Measurements from ENCODE around the gene ATP4A. TPM values are rescaled to one million over a fixed set of nuclear protein-coding genes. Genes with fewer than 3 reads are reported as not detected.

Gene ATP4A
- polyA plus RNA-seq, 1 donor, result not detected

DNA sequence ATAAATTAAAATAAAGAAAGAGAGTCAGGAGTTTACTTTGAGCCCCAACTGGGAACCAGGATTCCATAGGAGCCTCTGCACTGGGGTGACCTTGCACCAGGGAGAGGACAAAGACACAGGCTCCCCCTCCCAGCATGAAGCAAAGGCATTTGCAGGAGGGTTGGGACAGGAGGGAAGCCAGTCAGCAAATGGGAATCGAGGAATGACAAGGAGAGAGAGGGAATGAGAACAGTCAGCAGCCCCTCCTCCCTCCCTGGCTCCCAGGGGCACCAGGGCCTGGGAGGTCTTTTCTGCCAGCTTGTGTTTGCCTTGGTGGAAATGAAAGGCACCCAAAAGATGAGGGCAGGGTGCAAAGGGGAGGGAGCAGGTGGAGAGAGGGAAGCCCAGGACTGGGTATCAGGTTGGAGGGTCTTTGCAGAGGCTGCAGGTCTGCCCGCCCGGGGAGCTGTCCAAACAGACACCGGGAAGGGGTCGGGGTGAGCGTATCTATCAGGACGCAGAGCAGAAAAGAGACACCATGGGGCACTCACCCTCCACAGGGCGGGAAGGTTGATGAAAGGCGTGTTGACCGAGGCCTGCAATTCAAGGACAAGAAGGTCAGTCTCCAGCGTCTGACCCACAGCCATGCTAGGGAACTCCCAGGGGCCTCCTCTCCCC lies 39.1 kb downstream of the ATP4A start:
- no peak for DNase-seq

DNA sequence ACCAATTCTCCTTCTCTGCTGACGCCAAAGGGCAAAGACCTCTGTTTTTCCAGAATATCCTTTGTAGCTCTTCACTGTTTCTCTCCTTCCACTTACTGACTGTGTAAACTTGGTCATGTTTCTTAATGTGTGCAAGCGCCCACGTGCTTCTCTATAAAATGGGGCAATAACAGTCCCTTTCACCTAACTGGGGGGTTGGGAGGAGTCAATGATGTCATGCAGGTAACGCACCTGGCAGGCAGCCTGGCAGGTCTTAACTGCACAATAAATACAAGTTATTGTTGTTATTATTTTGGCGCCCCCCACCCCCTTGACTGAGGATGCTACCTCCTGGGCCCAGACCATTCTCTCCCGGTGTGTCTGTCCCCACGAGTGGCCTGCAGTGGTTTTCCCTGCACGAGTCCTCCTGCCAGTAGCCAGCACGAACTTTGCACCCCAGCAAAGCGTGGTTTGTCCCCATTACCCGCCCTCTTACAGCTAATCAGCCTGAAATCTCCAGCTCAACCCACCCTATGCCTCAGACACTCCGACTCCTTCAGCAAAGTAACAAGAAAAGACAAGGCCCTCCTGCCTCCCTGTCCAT lies 40.6 kb downstream of the ATP4A start:
- DNase-seq, result no peak

DNA sequence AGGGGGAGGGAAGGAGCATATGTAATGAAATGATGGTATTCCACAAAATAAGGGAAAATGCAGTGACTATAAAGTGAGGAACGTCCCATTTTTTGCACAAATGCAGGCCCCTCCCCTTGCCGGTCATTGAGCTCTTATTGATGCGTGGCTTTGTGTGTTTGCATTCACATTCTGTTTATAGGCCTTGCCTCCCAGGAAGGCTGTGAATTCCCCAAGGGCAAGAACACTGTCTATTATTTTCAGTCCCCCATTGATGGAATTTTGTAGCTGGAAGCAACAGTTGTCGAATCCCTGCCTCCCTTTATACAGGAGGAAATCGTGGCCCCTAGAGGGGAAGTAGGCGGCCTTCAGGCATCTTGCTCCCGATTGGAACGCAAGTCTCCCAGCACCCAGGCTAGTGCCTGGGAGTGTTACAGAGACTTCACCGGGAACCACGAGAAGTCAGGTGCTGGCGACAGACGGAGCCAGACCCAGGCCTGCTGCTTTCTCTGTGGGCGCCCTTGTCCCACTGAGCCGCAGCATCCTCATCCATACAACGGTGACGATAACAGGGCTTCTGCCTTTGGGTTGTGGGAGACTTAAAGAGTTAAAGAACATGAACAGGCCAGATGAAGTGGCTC lies 42.2 kb downstream of the ATP4A start:
- no peak for DNase-seq

DNA sequence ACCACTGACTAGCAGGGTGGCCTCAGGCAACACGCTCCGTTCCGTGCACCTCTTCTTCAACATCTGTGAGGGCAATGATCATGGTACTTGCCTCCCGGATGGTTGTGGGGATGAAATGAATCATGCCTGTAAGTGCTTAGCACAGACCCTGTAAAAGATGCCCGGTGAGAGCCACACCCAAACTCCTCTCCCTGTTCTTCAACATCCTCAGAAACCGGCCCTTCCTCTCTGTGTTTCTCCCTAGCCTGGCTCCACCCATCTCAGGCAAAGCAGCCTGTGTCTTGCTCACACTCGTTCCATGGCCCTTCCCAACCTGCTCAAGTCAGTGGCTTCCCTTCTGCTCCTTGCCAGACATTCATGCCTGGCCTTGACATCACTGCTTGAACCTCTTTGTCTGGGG lies 44.2 kb downstream of the ATP4A start:
- no peak for DNase-seq

DNA sequence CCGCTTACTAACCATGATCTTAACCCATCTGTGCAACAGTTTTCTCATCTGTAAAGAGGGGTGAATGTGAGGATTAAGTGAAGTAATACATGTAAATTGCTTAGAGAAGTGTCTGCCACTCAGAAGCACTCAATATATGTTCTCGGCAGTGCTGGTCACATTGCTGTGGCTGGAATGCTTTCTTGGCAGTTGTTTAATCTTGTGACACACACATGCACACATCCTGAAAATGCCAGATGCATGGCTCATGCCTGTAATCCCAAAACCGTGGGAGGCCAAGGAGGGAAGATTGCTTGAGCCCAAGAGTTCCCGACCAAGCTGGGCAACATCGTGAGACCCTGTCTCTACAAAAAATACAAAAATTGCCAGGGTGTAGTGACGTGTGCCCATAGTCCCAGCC lies 45.1 kb downstream of the ATP4A start:
- no peak for DNase-seq

DNA sequence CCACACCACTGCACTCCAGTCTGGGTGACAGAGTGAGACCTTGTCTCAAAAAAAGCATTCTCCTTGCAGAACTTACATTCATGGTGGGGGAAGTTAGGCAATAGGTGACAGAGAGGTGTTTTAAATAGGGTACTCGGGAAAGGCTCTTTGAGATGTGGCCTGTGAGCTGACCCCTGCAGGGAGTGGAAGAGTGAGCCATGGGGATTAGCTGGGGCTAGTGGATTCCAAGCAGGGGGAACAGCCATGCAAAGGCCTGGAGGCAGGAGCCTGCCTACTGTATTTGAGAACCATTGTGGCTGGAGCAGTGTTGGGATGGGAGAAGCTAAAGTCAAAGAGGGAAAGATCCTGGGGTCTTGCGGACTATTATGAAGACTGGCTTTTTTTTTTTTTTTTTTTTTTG lies 46.1 kb downstream of the ATP4A start:
- DNase-seq, result no peak

DNA sequence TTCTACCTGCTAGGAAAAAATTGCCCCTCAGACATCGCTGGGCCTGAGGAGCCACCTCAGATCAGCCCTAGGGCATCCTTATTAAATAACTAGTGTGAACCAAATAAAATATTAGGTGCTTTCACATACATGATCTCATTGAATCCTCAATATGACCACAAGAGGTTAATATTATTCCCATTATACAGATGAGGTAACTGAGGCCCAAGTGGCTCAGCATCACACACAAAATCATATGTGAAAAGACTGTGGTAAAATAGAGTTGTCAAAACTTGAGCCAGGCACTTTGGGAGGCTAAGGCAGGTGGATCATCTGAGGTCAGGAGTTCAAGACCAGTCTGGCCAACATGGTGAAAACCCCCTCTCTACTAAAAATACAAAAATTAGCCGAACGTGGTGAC lies 47.1 kb downstream of the ATP4A start:
- DNase-seq, result no peak

DNA sequence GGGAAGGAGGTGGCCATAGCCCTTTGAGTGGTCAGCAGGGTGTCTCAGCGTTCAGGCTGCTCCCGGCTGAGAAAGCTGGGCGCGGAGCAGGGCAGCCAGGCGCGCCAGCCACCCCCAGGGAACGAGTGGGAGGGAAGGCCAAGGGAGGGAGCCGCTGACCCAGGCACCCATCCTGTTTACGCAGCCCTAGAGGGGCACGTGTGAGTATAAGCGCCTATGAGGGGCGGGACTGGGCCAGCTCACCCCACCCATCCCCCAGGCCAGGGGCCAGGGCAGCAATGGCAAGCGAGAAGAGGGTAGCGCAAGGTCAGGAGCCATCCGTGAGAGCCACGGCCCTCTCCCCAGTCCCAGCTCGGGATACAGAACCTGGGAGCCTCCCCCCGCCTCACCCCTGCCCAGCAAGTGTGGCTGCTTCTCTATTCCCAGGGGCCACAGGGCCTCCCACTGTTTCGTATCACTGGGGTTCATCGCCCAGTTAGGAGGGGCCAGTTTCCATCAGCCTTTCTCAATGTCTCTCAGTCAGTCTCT lies 49.1 kb downstream of the ATP4A start:
- no peak for DNase-seq

DNA sequence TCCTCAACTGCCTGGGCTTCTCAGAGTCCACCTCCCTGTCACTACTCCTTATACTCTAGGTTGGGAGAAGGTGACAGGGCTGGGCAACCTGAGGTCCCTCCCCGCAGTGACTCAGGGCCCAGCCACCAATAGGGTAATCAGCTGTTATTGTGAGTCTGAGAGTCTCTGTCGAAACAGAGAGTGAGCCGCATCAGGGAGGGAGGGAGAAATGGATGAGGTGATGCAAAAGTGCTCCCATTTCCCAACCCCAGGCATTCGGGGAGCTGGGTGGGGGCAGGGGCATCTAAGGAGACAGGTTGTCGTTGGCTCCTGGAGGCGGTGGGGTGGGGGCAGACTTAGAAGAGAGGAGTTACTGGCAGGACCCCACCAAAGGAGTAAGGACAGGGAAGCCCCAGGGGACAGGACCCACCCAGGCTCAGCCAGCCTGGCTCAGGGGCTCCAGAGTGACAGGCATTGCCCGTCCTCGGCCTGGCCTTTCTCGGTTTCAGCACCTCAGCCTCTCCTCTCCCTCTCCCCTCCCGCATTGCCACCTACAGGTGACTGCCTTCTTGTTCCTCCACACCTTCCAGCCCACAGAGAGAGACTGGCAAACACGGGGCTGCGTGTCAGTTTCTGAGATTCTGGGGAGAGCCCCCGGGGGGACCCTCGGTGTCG lies 49.7 kb downstream of the ATP4A start, which contains the start of gene DMKN:
Gene DMKN (minus strand): TSS at position 22 of the 654 bp plus-strand sequence. CDS start 174 bp downstream, outside the sequence.
- DNase-seq, result no peak

DNA sequence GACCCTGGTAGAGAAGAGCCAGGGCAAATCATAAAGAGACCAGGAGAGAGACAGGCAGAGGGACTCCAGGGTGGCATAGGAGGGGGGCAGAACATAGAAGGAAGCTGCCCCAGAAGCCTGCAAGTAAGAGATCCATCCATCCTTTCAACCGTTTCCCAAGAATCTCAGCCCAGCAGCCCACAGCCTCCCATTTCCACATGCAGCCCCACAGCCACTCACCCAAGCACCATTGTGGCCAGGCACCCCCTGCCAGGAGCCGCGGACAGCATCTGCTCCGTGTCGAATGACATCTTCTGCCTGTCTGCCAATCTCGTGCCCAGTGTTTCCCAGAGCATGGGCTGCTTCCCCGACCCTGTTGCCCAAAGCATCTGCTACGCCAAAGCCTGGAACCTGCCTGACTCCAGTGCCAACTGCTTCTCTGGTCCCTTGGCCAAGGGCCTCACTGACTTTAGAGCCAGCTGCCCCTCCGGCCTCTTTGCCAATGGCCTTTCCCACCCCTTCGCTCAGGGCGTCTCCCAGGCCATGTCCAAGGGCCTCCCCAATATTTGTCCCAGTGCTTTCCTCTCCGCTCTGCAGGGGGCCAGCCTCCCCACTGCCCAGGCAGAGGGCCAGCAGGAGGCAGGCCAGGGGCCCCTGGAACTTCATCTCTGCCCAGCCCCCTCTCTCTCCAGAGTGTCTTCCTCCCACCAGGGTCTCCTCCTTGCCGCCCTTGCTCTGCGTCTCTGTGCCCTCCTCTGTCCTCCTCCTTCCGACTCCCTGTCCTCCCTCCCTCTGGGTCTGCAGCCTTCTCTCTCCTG lies 50.4 kb downstream of the ATP4A start:
- DNase-seq, result no peak

DNA sequence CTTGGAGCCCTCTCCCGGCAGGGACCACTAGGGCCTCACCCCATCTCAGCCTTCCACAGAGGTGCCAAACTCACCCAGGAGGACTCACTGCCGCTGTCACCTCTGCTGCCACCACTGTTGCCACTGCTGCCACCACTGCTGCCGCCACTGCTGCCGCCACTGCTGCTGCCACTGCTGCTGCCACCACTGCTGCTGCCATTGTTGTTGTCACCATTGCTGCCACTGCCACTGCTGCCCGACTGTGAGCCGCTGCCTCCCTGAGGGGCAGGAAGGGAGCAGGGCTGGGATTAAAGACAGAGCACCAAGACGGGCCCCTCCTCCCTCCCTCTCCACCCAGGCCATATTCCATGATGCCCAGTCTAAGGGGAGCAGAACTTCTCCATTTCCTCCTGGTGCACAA lies 52.1 kb downstream of the ATP4A start:
- no peak for DNase-seq

DNA sequence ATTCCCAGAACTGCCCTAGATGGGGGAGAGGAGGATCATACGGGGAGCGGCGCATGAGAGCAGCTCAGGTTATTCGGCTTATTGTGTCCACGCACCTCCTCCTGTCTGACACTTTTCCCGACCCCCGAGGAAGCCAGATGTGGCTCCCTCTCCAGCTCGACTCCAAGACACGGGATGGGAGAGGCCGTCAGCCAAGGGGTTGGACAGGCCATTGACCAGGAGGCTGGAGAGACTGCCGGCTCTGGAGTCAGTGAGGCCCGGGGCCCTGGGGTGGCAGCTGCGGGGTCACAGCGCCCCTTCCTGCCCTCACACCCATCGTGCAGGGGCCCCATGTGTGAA lies 52.9 kb downstream of the ATP4A start:
- DNase-seq, result no peak

DNA sequence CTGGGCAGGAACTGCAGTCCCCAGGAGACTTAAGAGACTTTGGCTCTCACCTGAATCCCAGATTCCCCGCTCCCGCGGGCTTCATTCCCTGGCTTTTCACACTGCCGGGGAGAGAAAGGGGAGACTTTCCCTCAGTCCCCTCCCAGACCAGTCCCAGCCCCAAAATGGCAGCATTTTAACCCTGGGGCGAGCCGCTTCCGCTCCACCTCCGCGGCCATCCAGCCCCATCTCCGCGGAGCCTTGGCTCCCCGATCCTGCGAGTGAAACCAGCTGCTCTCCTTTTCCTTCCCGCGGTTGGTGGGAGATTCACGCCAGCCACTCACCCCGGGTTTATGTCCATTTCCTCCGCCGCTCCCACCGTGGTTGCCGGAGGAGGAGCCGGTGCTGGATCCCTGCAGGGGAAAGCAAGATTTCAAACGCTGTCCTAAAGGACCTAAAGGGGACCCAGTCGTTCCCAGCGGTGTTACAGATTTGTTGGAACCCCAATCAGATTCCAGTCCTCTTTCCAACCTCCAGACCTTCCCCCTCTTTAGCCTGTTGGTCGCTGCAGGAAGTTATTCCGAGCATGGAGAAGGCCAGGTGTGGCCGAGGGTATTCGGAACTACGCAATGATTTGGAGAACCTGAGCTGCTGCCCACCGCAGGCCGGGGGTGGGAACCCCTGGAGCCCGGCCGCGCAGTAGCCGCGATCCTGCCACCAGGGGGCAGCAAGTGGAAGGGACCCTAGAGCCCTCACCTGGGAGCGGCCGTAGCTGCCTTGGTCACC lies 53.4 kb downstream of the ATP4A start:
- DNase-seq, result peak; percentile 89

DNA sequence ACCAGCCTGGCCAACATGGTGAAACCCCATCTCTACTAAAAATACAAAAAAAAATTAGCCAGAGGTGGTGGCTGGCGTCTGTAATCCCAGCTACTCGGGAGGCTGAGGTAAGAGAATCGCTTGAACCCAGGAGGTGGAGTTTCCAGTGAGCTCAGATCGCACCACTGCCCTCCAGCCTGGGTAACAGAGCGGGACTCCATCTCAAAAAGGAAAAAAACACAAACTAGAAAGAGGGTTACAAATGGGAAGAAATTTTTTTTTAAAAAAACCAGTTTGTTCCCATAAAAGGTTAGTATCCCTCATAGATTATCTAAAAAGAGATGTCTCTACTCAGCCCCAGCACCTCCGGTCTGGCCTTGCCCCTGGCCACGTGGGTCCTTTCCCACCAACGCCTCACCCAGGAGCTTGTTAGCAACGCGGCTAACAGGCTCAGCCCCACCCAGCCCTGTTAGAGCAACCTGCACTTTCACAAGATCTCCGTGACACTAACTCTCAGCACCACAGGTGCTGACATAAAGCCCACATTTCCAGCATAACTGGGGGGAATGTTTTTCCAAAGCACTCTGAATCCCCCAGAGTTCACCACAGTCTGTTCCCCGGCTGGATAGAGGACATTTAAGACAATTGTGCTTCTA lies 54.3 kb downstream of the ATP4A start:
- no peak for DNase-seq

DNA sequence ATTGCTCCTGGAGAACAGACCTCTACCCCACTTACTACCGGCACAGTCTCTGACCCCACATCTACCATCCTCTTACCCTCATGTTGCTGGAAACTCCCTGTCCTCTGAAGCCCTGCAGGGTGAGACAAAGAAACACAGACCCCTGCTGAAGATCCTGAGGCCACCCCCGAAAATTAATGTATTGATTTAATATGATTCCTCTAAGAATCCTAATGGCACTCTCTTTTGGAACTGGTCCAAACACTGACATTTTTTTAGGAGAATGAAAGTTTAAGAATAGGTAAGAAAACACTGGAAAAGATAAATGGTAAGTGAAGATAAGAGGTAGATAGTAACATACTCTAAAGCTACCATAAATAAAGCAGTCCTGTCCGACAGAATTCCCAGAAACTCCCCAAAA lies 55.3 kb downstream of the ATP4A start:
- no peak for DNase-seq

DNA sequence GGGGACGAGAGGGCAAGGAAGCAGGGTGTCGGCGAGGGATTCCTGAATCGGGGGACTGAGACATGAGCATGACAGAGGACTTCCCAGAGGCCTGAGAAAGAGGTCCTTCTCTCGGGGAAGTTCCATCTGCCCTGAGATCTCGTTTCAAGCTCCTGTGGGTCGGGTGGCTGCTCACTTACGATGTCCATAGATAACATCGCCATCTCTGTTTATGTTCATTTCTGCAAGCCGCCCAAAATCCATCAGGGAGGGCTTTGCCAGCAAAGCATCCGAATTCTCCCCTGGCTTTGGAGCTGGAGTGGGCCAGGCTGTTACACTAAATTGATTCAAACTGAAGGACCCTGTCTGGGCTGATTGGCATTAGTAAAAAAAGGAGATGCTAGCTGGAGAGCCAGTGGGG lies 55.9 kb downstream of the ATP4A start:
- DNase-seq, result no peak

DNA sequence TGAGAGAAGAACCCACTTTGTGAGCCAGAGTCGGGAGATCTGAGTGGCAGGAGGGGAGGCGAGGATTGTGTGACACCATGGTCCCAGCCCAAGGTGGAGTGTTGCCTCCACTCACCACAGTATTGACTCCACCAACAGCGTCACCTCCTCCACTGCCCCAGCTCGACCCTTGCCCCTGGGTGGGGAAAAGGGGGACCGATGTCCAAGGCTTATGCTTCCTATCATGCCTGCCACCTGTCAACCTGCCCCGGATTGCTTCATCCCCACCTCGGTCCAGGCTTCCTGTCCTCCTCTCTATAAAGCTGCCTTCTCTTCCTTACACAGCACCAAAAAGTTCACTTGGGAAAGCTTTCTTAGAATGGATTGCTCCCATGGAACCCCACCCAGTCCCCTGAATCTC lies 57.4 kb downstream of the ATP4A start:
- DNase-seq, result no peak

DNA sequence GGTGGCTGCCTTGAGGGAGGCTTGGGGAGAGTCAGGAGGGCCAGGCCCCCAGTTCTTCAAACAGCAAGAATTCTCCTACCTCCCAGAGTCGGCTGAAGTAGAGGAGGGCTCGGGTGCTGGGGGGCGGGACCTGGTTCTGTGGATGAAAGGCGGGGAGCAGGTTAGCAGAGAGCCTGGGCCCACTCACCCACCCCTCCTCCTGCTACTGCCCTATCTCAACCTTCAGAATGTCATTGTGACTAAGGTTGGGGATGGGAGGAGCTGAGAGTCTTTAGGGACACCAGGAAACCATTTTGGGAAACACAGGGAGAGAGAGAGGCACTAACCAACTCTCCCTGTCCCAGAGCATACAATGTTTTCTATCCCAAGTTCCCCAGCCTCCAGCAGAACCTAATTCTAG lies 60.7 kb downstream of the ATP4A start:
- no peak for DNase-seq

DNA sequence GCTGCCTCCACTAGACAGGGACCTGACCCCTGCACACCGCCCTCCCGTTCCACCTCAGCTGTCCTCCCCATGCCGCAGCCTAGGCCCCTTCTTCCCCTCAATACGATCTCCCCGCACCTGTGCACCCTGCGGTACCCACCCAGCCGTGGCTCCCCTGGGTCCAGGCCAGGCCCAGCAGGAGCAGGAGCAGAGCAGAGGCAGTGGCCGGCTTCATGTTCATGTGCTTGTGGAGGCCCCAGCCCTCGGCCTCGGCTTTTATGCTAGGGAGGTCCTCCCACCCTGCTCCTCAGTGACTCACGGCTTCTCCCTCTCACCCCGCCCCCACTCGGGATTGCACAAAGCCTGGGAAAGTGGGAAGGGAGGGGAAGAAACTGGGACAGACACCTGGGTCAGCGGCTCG lies 61.8 kb downstream of the ATP4A start:
- DNase-seq, result no peak

DNA sequence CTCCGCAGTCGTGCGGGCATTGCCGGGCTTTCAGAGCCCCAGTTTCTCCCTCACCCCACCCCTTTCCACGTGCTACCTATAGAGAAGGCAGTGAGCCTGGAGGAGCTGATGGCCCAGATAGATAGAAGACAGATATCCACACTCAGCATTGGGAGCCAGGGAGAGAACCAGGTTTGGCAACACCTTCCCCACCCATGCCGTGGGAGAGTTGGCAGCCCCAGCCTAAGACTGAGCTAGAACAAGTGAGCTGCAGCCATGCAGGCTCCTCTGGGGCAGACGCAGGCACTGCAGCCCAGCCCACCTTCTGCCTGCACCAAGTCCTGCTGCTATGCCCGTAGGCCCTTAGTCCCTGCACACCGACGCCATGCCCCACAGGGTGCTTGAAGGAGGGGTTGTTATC lies 62.8 kb downstream of the ATP4A start:
- DNase-seq, result no peak

All from left kidney (tissue), 2 donors.